Right ventricle myocardium inferior (tissue), 1 donor: ENCODE data around the gene SLFN5. TPM values are rescaled to one million over a fixed set of nuclear protein-coding genes. Genes with fewer than 3 reads are reported as not detected.
"Not testable (repeated sequence)": the region's sequence is repeated elsewhere in the genome, so short reads cannot be mapped to it uniquely, and the experiment has no call there.

Experiments
- ATAC-seq: fragments of 200-7000 bp; cut with Tn5 transposase; one replicate; pipeline ENCODE4 v1.9.1; 2020; ENCODE audit warnings: mild to moderate bottlenecking, moderate library complexity
- DNase-seq: peaks from one replicate; pipeline ENCODE4 v3.0.0; 2021; ENCODE audit errors: missing footprints
- intact Hi-C: fragments of 100-400 bp; cut with DNase I; formaldehyde crosslinking; loops from one replicate; pipeline ENCODE4 v1.11.0; 2022
- long read RNA-seq: library from polyadenylated mRNA; unstranded; transcript quantifications from one replicate; pipeline ENCODE4 v2.0.0, GENCODE V29; 2021
- total RNA-seq: library from RNA; stranded (reverse); fragmentation: NEBNext Ultra II Directional; extraction: Animal tissue kit (Norgen Biotek cat#: 25700); gene quantifications from one replicate; pipeline ENCODE4 v1.2.1, GENCODE V29; 2021
- donor health status: DM: no; HTN: yes; CAD: no; lungs with severe emphysema.

Gene SLFN5
- 11.2 TPM for total RNA-seq
- long read RNA-seq, partial matches to known transcripts = 0 of 1 reads
- long read RNA-seq, other reads (novel, unspliced or antisense) = 1 of 1 reads

GRCh38 chr17:35242805-35243560, at the start of gene SLFN5:
TSS of gene SLFN5 (plus strand) at chr17:35243072. CDS start at chr17:35258691, 15,619 bp downstream.
- peak; percentile 97 for ATAC-seq
- intact Hi-C loops = loop anchor here (1.0 kb wide), 1 partner anchor 96 kb away; the partner anchor contains the start of gene UNC45B

GRCh38 chr17:35194001-35194400, 48.9 kb upstream of the SLFN5 start, which contains the start of gene SLC35G3:
TSS of gene SLC35G3 (minus strand) at chr17:35194393. CDS start at chr17:35194307, 86 bp downstream.
- DNase-seq, intact Hi-C loops, ATAC-seq: not testable (repeated sequence)

More at GRCh38 chr17:35242805-35243560, at the start of gene SLFN5:
- DNase-seq = peak; percentile 96

- ATAC-seq, intact Hi-C loops, DNase-seq: not testable (repeated sequence)
These were observed 47.8 kb upstream of the SLFN5 start for GRCh38 chr17:35195062-35195461.

GRCh38 chr17:35202582-35202981, 40.3 kb upstream of the SLFN5 start:
- intact Hi-C loops, DNase-seq, ATAC-seq: not testable (repeated sequence)

- intact Hi-C loops = no loop called here
These were observed 32.1 kb upstream of the SLFN5 start for GRCh38 chr17:35210741-35211140.

GRCh38 chr17:35212668-35213067, 30.2 kb upstream of the SLFN5 start:
- DNase-seq (no peak), ATAC-seq (no peak)
- intact Hi-C loops = no loop called here

More at GRCh38 chr17:35210741-35211140, 32.1 kb upstream of the SLFN5 start:
- no peak for DNase-seq
- ATAC-seq = no peak

GRCh38 chr17:35213412-35213940, 29.4 kb upstream of the SLFN5 start:
- DNase-seq (no peak), ATAC-seq (no peak)
- intact Hi-C loops = no loop called here

GRCh38 chr17:35214192-35214591, 28.7 kb upstream of the SLFN5 start:
- no peak for ATAC-seq
- intact Hi-C loops = no loop called here
- no peak for DNase-seq

GRCh38 chr17:35214631-35215273, 28.1 kb upstream of the SLFN5 start:
- DNase-seq = no peak

GRCh38 chr17:35217107-35217506, 25.8 kb upstream of the SLFN5 start:
- intact Hi-C loops = no loop called here
- no peak for ATAC-seq
- no peak for DNase-seq

More at GRCh38 chr17:35214631-35215273, 28.1 kb upstream of the SLFN5 start:
- no peak for ATAC-seq
- intact Hi-C loops = no loop called here

GRCh38 chr17:35218915-35219314, 24.0 kb upstream of the SLFN5 start:
- no peak for ATAC-seq
- DNase-seq = no peak
- intact Hi-C loops = no loop called here

GRCh38 chr17:35222452-35222851, 20.4 kb upstream of the SLFN5 start:
- intact Hi-C loops = no loop called here
- DNase-seq = no peak
- no peak for ATAC-seq

GRCh38 chr17:35224436-35224835, 18.4 kb upstream of the SLFN5 start:
- intact Hi-C loops = no loop called here

GRCh38 chr17:35227546-35227945, 15.3 kb upstream of the SLFN5 start:
- ATAC-seq = no peak
- no peak for DNase-seq
- intact Hi-C loops = no loop called here

More at GRCh38 chr17:35224436-35224835, 18.4 kb upstream of the SLFN5 start:
- DNase-seq (no peak), ATAC-seq (no peak)

- intact Hi-C loops = no loop called here
- no peak for ATAC-seq
- no peak for DNase-seq
These were observed 13.2 kb upstream of the SLFN5 start for GRCh38 chr17:35229638-35230037.

- intact Hi-C loops, DNase-seq, ATAC-seq: not testable (repeated sequence)
These were observed 8.6 kb upstream of the SLFN5 start for GRCh38 chr17:35234315-35234714.

GRCh38 chr17:35235289-35235688, 7.6 kb upstream of the SLFN5 start:
- ATAC-seq (no peak), DNase-seq (no peak)
- intact Hi-C loops = no loop called here

- DNase-seq (no peak), ATAC-seq (no peak)
- intact Hi-C loops = no loop called here
These were observed 7.0 kb upstream of the SLFN5 start for GRCh38 chr17:35235917-35236316.

GRCh38 chr17:35236821-35237220, 6.1 kb upstream of the SLFN5 start:
- intact Hi-C loops = no loop called here
- DNase-seq = no peak
- ATAC-seq = no peak
